C4-2B (cell line): ENCODE measurements around the gene AFF1.

Source experiments
- H3K27ac ChIP-seq: fragments of 450-650 bp; 2 replicates; pipeline ENCODE4 v1.5.1; 2017
- ZFX ChIP-seq: fragments of 450-650 bp; IDR thresholded peaks from 2 replicates; pipeline ENCODE4 v1.6.1; 2017
- TF ChIP-seq, protein P1 (sequence below): fragments of 450-650 bp; conservative IDR thresholded peaks from 2 replicates; pipeline ENCODE4 v1.5.1; 2017; ENCODE audit warnings: mild to moderate bottlenecking

The AFF1 gene

DNA sequence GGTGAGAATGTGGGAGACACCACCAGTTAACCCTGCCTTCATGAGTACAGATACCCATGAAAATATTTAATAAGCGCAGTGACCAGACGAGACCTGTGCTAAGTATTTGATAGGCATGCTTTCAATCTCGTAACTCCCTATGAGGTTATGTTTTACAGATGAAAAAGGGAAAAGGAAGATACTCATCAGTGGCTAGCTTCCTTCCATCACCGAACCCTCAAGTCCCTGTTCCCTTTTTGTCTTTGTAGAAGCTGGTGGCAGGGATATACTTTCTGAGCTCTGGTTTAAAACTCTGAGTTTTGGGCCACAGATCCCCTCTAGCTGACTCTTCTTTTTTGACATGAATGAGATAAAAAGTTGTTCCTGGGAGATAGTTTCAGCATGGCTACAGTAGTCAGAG lies 26.3 kb downstream of the AFF1 start:
- no peak overlapping the region for H3K27ac ChIP-seq
- TF ChIP-seq, protein P1, sequence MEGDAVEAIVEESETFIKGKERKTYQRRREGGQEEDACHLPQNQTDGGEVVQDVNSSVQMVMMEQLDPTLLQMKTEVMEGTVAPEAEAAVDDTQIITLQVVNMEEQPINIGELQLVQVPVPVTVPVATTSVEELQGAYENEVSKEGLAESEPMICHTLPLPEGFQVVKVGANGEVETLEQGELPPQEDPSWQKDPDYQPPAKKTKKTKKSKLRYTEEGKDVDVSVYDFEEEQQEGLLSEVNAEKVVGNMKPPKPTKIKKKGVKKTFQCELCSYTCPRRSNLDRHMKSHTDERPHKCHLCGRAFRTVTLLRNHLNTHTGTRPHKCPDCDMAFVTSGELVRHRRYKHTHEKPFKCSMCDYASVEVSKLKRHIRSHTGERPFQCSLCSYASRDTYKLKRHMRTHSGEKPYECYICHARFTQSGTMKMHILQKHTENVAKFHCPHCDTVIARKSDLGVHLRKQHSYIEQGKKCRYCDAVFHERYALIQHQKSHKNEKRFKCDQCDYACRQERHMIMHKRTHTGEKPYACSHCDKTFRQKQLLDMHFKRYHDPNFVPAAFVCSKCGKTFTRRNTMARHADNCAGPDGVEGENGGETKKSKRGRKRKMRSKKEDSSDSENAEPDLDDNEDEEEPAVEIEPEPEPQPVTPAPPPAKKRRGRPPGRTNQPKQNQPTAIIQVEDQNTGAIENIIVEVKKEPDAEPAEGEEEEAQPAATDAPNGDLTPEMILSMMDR: no peak
- TF ChIP-seq ZFX: no peak

DNA sequence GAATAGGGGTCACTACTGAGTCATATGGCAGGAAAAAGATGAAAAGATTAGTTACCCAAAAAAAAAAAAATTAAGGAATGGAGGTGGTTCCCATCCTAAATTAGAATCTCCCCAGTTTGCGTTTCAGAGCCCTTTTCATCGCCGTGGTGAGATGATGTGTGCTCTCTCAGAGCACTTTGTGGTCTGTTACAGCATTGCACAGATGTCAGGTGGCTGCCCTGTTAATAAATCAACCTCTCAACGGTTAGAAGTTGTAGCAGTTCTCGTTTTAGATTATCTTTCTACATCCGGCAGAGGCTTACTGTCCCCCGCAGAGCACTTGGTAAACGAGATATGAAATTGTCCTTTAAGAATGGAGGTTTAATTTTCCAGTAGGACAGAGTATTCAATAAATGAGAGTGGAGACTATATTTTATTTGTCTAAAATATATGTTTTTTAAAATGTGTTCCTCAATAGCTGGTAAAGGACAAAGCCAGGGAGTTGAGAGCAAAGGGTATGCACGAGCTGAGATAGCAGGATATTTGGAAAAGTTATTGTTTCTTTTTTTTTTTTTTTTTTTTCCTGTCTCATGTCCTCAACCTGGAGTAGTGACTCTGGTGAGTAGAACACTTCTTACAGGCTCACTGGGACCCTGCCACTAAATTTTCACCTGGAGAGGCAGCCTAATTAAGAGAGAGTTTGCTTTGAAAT lies 26.9 kb downstream of the AFF1 start:
- TF ChIP-seq ZFX: no peak
- TF ChIP-seq, protein P1: no peak
- H3K27ac ChIP-seq: no peak overlapping the region

DNA sequence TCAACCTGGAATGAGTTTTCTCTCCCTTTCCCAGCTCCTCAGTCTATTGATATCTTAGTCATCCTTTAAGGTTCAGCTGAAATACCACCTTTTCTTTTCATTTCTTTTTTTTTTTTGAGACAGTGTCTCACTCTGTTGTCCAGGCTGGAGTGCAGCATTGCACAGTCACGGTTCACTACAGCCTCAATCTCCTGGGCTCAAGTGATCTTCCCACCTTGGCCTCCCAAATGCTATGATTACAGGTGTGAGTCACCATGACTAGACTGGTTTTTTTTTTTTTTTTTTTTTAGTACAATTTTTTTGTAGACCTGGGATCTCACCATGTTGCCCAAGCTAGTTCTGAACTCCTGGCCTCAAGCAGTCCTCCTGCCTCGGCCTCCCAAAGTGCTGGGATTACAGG lies 28.9 kb downstream of the AFF1 start:
- TF ChIP-seq, protein P1: no peak
- no peak for TF ChIP-seq ZFX
- H3K27ac ChIP-seq: no peak overlapping the region

DNA sequence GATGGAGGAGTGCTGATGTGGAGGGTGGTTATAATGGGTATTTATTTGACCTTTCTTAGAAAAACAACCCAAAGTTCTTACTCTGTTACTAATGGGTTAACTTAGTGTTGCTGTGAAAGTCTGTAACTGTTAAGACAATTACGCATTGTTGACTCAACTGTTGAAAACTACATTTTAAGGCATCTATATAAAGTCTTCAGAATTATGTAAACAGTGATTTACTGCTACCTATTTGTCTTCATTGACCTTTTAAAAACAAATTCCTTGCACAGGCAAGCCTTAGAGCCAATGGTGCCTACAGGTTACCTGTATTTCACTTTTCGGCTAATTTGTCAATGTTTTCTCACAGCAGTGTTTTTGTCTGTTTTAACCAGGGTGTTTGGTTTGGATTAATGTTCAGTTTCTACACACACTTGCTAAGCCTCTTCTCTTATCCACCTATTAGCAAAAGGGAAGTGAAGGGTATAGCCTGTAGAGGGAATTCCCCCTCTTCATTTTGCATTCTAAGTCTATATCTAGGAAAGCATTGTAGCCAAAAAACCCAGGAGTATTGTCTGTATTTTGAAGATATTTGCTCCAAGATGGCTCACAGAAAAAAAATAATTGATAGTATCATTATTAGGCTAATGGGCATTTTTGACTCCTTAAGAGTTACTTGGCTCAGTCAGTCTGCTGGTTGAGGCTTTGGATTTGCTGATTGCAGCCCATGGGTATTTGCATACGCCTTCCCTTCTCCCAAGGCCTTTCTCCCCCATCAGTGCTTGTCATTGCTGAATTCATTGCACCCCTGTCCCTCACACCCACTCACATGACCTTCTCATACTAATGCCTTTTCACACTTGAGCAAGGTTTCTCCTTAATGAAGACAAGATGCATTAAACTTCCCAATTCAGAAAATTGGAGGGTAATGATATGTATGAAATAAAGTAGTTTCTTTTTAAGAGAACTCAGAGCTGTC lies 30.5 kb downstream of the AFF1 start:
- H3K27ac ChIP-seq: no peak overlapping the region
- TF ChIP-seq, protein P1: no peak
- no peak for TF ChIP-seq ZFX

DNA sequence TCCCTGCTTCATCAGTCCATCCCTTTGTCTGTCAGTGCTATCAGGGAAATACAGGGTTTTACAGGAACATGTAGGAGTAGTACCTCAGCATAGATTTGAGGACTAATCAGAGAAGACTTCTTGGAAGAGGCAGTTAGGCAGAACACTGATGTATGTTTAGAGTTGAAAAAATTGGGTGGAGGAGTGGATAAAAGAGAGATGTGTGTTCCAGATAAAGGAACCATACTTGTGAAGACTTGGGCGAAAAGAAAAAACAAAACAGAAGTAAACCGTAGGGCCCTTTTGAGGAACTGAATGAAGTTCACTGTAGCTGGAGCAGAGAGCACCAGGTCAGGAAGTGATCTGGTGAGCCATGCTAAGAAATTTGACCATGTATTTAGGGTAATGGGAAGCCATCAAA lies 32.3 kb downstream of the AFF1 start:
- H3K27ac ChIP-seq: no peak overlapping the region
- TF ChIP-seq ZFX: no peak
- TF ChIP-seq, protein P1: no peak

DNA sequence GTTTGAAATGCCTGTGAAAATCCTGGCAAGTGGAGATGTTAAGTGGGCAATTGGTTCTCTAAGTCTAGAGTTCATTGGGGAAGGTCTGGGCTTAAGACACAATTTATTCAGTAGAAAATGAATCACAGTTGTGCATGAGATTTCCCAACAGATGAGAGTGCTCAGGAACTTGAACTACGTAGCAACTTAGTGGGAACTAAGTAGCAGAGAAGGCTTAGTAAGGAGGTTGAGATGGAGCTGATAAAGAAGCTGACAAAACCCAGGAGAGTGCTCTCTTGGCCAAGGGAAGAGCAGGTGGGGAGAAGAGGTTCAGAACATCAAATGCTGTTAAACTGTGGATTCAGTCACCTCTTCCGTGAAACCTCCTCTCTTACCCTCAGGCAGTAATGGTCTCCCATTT lies 33.0 kb downstream of the AFF1 start:
- TF ChIP-seq, protein P1: no peak
- no peak for TF ChIP-seq ZFX
- no peak overlapping the region for H3K27ac ChIP-seq

DNA sequence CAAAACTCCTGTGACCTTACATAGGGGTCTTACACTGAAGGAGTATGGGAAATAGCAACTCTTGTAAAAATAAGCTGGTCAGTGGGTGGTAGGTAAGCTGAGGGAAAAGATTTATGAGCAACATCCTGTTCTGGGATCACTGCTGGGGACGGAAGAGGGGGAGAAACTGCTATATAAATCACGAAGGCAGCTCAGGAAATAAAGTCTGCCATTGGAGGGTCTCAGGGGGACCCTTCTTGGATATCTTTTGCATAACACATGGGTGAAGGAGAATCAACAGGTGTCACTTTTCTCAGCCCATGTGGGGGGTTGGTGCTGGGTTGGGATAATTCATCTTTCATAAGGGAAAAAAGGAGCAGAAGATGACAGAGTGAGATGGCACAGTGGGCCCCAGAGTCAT lies 33.7 kb downstream of the AFF1 start:
- no peak overlapping the region for H3K27ac ChIP-seq
- TF ChIP-seq, protein P1: no peak
- no peak for TF ChIP-seq ZFX
